B cell (primary cell): ENCODE measurements around the gene PAIP2B. TPM values are rescaled to one million over a fixed set of nuclear protein-coding genes. Genes with fewer than 3 reads are reported as not detected.
"Not testable (repeated sequence)": the region's sequence is repeated elsewhere in the genome, so short reads cannot be mapped to it uniquely, and the experiment has no call there.

ENCODE experiments used
- ATAC-seq: fragments of 200-7000 bp; cut with Tn5 transposase; one replicate; pipeline ENCODE4 v1.10.0; 2021; ENCODE audit warnings: low read depth, mild to moderate bottlenecking, moderate number of reproducible peaks, moderate library complexity
- CTCF ChIA-PET: fragments of 350-600 bp; sonication (Branson Sonifier 250); formaldehyde crosslinking; loops from one replicate; lab custom pipeline; 2021; ENCODE audit warnings: antibody characterized with exemption, inconsistent platforms; lab: Charles Lee
- POLR2A ChIA-PET: fragments of 350-600 bp; sonication (Branson Sonifier 250); formaldehyde crosslinking; loops from one replicate; lab custom pipeline; 2021; ENCODE audit warnings: antibody characterized with exemption; lab: Charles Lee
- DNase-seq: peaks from one replicate; pipeline ENCODE4 v3.0.0; 2013
- H2AFZ ChIP-seq: 2 replicates; pipeline ENCODE4 v1.6.1; 2012; ENCODE audit warnings: mild to moderate bottlenecking, low read depth, low read length; ENCODE audit not compliant: insufficient read depth, poor library complexity, severe bottlenecking
- H3K27ac ChIP-seq, 2 donors: 1 replicate in 1 of 2; 2 replicates in 1 of 2; pipeline ENCODE4 v1.5.1; 2012 to 2013; ENCODE audit warnings: low read length in 2 of 2, mild to moderate bottlenecking in 2 of 2, moderate library complexity in 1 of 2
- H3K27me3 ChIP-seq, 4 experiments: fragments of 200-600 bp in 1 of 4; sonication (generic) in 1 of 4; replicated peaks in 1 of 4; 1 replicate in 2 of 4; 2 replicates in 2 of 4; pipeline versions ENCODE4 v1.6.1 to v1.7.0; 2013 to 2016; ENCODE audit warnings: low read length in 3 of 4, mild to moderate bottlenecking in 2 of 4, mixed read lengths in 1 of 4, moderate library complexity in 1 of 4; ENCODE audit not compliant: insufficient read depth in 4 of 4, control insufficient read depth in 3 of 4; ENCODE audit errors: control extremely low read depth in 1 of 4
- H3K36me3 ChIP-seq, 2 experiments: replicated peaks in 1 of 2; 1 replicate in 1 of 2; 2 replicates in 1 of 2; pipeline versions ENCODE4 v1.6.1 to v1.7.1; 2013; ENCODE audit warnings: low read length in 1 of 2; ENCODE audit not compliant: insufficient read depth in 2 of 2, control insufficient read depth in 1 of 2; ENCODE audit errors: control extremely low read depth in 1 of 2, extremely low read depth in 1 of 2
- H3K4me1 ChIP-seq, 2 donors: fragments of 200-600 bp in 1 of 2; sonication (generic) in 1 of 2; 1 replicate in 1 of 2; 2 replicates in 1 of 2; pipeline versions ENCODE4 v1.5.1 to v1.6.1; 2013 to 2017; ENCODE audit warnings: low read length in 2 of 2; ENCODE audit not compliant: control insufficient read depth in 2 of 2, insufficient read depth in 2 of 2
- H3K4me2 ChIP-seq: replicated peaks from 2 replicates; pipeline ENCODE3; 2012; ENCODE audit warnings: mild to moderate bottlenecking, low read depth, low read length; ENCODE audit not compliant: poor library complexity, severe bottlenecking
- H3K4me3 ChIP-seq, 5 experiments: fragments of 200-600 bp in 1 of 5; sonication (generic) in 1 of 5; 1 replicate in 3 of 5; 2 replicates in 2 of 5; pipeline versions ENCODE4 v1.5.1 to v1.7.0; 2011 to 2016; ENCODE audit warnings: low read length in 4 of 5, mild to moderate bottlenecking in 4 of 5, low read depth in 2 of 5, control low read depth in 1 of 5, moderate library complexity in 1 of 5; ENCODE audit not compliant: insufficient read depth in 1 of 5; ENCODE audit errors: control extremely low read depth in 1 of 5, extremely low read depth in 1 of 5
- H3K79me2 ChIP-seq: fragments of 200-600 bp; sonication (generic); one replicate; pipeline ENCODE4 v1.6.0; 2016; ENCODE audit warnings: low read length; ENCODE audit not compliant: control insufficient read depth, insufficient read depth
- H3K9ac ChIP-seq: fragments of 200-600 bp; sonication (generic); 2 replicates; pipeline ENCODE4 v1.6.1; 2017; ENCODE audit warnings: mild to moderate bottlenecking, low read length, moderate library complexity
- H3K9me3 ChIP-seq, 3 donors: one replicate each; pipeline versions ENCODE4 v1.6.1 to v1.7.1; 2013; ENCODE audit warnings: low read length in 2 of 3; ENCODE audit not compliant: control insufficient read depth in 2 of 3, insufficient read depth in 1 of 3; ENCODE audit errors: control extremely low read depth in 1 of 3
- H4K20me1 ChIP-seq: 2 replicates; pipeline ENCODE4 v1.6.0; 2012; ENCODE audit warnings: mild to moderate bottlenecking, low read length; ENCODE audit not compliant: insufficient read depth, control insufficient read depth, poor library complexity, severe bottlenecking
- H3K27ac Mint-ChIP-seq: one replicate; pipeline ENCODE4 v1.8.0; 2021; ENCODE audit warnings: mixed read lengths
- H3K27me3 Mint-ChIP-seq: one replicate; pipeline ENCODE4 v1.8.0; 2021; ENCODE audit warnings: mixed read lengths
- H3K4me1 Mint-ChIP-seq: one replicate; pipeline ENCODE4 v1.8.0; 2021; ENCODE audit warnings: mixed read lengths
- H3K4me3 Mint-ChIP-seq: one replicate; pipeline ENCODE4 v1.8.0; 2021; ENCODE audit warnings: mixed read lengths
- H3K9me3 Mint-ChIP-seq: one replicate; pipeline ENCODE4 v1.8.0; 2022; ENCODE audit warnings: mixed read lengths; ENCODE audit not compliant: insufficient read depth
- EZH2 ChIP-seq: IDR thresholded peaks from 2 replicates; pipeline ENCODE4 v1.6.1; 2012; ENCODE audit warnings: borderline replicate concordance, low read depth, mild to moderate bottlenecking, moderate library complexity, low read length; ENCODE audit not compliant: insufficient read depth, poor library complexity, severe bottlenecking
- WGBS: methylation state at CpG from one replicate; pipeline ENCODE4 v1.1.5; 2013; ENCODE audit warnings: missing lambda C conversion rate; ENCODE audit not compliant: insufficient coverage; 5-methylcytosine and 5-hydroxymethylcytosine counted together
- intact Hi-C: fragments of 100-400 bp; cut with micrococcal nuclease; formaldehyde crosslinking; loops from one replicate; pipeline ENCODE4 v1.10.0; 2022
- polyA plus RNA-seq: library from polyadenylated mRNA; depleted of rRNA; stranded (reverse); fragments of >200 nt; gene quantifications from 2 replicates; pipeline ENCODE4 v1.2.3, GENCODE V29; 2012
- total RNA-seq, 2 donors: library from RNA; stranded (reverse); fragments of 120-200 nt in 1 of 2; gene quantifications; 1 replicate in 1 of 2; 2 replicates in 1 of 2; pipeline versions ENCODE4 v1.2.3 to v1.2.4, GENCODE V29; 2013 to 2022

PAIP2B gene
- total and polyA plus RNA-seq, 2 donors (not counting 1 experiment from before 2014, with no cell fraction given): 4.7 to 10.2 TPM

GRCh38 chr2:71235930-71236587 is 9.2 kb upstream of the PAIP2B start:
- Mint-ChIP-seq H3K9me3 (no peaks in the 10 kb centered on the region), H3K27me3 (peaks cover 6% of the 10 kb centered on the region), H3K4me1 (peaks cover 39% of the 10 kb centered on the region), H3K4me3 (peak overlapping the region; percentile 38), H3K27ac (peak overlapping the region; percentile 58)
- peak overlapping the region in 2 of 5 experiments; percentile 6 to 28 for H3K4me3 ChIP-seq
- peaks cover 0 to 4% (median 1%) of the 10 kb centered on the region in 3 donors for H3K9me3 ChIP-seq
- intact Hi-C loops: no loop called here
- no peaks in the 10 kb centered on the region for H3K36me3 ChIP-seq
- CTCF ChIA-PET: interaction anchor here (0.9 to 2.2 kb wide), 4 partner anchors 10 to 272 kb away, joined by 3 to 17 read pairs (median 4); partner anchors contain the start of gene PAIP2B
- ATAC-seq (peak; percentile 77), DNase-seq (peak; percentile 63)
- H3K4me2 ChIP-seq: peak overlapping the region; percentile 52
- H3K27ac ChIP-seq: peak overlapping the region; percentile 57 to 73
- H3K9ac ChIP-seq: peak overlapping the region; percentile 11
- no peaks in the 10 kb centered on the region for H3K79me2 ChIP-seq
- H4K20me1 ChIP-seq: no peaks in the 10 kb centered on the region
- 23% methylated on average over 2 of the region's 7 CpGs for WGBS
- POLR2A ChIA-PET: interaction anchor here (2.4 kb wide), 1 partner anchor 9 kb away, joined by 16 read pairs; the partner anchor contains the start of gene PAIP2B
- TF ChIP-seq EZH2: no peak
- peaks cover 0 to 2% (median 0%) of the 10 kb centered on the region in 4 experiments for H3K27me3 ChIP-seq
- H3K4me1 ChIP-seq: peaks cover 43 to 51% of the 10 kb centered on the region in 2 donors
- peak overlapping the region; percentile 66 for H2AFZ ChIP-seq

- POLR2A ChIA-PET, H3K79me2 ChIP-seq, H3K27me3 Mint-ChIP-seq, ATAC-seq, intact Hi-C loops, H2AFZ ChIP-seq, H3K27me3 ChIP-seq, H3K9me3 Mint-ChIP-seq, H3K9me3 ChIP-seq, H3K4me3 ChIP-seq, H4K20me1 ChIP-seq, H3K27ac Mint-ChIP-seq, CTCF ChIA-PET, H3K4me2 ChIP-seq, H3K36me3 ChIP-seq, H3K9ac ChIP-seq, DNase-seq, H3K27ac ChIP-seq, H3K4me3 Mint-ChIP-seq: not testable (repeated sequence)
- H3K4me1 ChIP-seq: peaks cover 33 to 35% of the 10 kb centered on the region in 2 donors
- H3K4me1 Mint-ChIP-seq: peaks cover 26% of the 10 kb centered on the region
- WGBS: 92% methylated on average over 3 of the region's 7 CpGs
These were observed 6.2 kb upstream of the PAIP2B start for GRCh38 chr2:71233072-71233471.
